Activated CD8-positive, alpha-beta memory T cell treated with anti-CD3 and anti-CD28 coated beads for 1 hour (primary cell): ENCODE results near the gene PCDHA6.
"Not testable (repeated sequence)": the region's sequence is repeated elsewhere in the genome, so short reads cannot be mapped to it uniquely, and the experiment has no call there.

ENCODE experiments used
- DNase-seq, 2 donors: peaks; one replicate each; pipeline ENCODE4 v3.0.0-alpha.2; 2020; ENCODE audit warnings: low read depth in 1 of 2; ENCODE audit errors: extremely low read depth in 1 of 2

Gene PCDHA6

DNA sequence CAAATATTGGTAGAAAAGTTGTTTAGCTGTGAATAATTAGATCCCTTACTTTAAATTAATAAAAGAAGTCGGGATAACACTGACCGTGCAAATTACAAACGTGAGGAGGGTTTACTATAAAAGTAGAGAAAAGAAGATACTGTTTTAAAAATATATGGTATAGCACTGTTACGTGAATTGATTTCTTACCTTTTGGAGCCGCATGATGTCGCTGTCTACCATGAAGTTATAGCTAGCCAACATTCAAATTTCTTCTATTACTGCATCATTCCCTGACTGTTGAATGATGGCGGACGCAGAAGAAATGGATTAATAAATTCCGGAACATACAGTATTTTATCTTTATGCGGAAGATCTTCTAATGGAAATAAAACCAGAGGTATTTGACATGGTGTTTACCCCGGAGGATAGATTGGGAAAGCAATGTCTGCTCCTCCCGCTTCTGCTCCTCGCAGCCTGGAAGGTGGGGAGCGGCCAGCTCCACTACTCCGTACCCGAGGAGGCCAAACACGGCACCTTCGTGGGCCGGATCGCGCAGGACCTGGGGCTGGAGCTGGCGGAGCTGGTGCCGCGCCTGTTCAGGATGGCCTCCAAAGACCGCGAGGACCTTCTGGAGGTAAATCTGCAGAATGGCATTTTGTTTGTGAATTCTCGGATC is at the start of gene PCDHA6:
Gene PCDHA6 (plus strand): TSS at position 257 of the 658 bp plus-strand sequence. CDS start 132 bp downstream, at position 389.
- no peak for DNase-seq

- no peak for DNase-seq
Measured at GRCh38 chr5:140780512-140780911, 47.2 kb upstream of the PCDHA6 start.

DNA sequence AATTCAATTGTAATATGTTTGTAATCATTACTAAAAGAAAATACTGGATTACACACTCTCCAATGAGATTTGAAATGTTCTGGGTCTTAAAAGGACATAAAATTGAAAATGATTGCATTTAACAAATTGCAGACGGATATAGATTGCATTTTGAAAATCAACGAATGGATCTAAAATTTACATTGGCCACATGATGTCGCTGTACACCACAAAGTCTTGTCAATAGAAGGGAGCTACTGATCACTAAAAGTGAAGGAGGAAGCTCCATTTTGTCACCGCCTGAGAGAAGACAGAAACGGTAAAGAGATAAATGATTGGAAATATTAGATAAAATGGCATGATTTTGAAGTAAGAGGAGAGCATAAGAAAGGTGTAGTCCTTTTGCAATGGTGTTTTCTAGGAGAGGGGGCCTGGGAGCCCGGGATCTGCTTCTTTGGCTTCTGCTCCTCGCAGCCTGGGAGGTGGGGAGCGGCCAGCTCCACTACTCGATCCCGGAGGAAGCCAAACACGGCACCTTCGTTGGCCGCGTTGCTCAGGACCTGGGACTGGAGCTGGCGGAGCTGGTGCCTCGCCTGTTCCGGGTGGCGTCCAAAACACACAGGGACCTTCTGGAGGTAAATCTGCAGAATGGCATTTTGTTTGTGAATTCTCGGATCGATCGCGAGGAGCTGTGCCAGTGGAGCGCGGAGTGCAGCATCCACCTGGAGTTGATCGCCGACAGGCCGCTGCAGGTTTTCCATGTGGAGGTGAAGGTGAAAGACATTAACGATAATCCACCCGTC is 41.7 kb upstream of the PCDHA6 start, which contains the start of gene PCDHA1:
Gene PCDHA1 (plus strand): TSS at position 236 of the 782 bp plus-strand sequence.
- no peak for DNase-seq

- not testable (repeated sequence) for DNase-seq
Measured at GRCh38 chr5:140787422-140787821, 40.3 kb upstream of the PCDHA6 start.

DNA sequence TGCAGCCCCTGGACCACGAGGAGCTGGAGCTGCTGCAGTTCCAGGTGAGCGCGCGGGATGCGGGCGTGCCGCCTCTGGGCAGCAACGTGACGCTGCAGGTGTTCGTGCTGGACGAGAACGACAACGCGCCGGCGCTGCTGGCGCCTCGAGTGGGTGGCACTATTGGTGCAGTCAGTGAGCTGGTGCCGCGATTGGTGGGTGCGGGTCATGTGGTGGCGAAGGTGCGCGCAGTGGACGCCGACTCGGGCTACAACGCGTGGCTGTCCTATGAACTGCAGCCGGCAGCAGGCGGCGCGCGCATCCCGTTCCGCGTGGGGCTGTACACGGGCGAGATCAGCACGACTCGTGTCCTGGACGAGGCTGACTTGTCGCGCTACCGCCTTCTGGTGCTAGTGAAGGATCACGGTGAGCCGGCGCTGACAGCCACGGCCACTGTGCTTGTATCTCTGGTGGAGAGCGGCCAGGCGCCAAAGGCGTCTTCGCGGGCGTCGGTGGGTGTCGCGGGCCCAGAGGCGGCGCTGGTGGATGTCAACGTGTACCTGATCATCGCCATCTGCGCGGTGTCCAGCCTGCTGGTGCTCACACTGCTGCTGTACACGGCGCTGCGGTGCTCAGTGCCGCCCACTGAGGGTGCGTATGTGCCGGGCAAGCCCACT is 39.8 kb upstream of the PCDHA6 start:
- DNase-seq: not testable (repeated sequence)

DNA sequence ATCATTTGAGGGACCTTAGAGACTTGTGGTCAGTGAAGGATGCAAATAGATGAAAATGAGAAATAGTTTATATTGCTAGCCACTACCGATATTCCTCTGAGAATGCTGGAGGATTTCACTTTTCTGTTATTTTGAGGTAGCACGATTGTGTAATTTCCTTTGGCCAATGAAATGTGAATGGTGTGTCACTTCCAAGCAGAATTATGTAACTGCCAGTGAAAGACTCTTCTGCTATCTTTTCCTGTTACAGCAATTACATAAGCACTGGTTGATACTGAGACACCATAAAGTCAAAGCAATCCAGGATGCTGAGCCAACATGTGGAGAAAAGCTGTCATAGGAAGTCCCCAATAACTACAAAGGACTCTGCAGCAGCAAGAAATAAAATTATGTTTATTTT is 36.7 kb upstream of the PCDHA6 start:
- DNase-seq: no peak

DNA sequence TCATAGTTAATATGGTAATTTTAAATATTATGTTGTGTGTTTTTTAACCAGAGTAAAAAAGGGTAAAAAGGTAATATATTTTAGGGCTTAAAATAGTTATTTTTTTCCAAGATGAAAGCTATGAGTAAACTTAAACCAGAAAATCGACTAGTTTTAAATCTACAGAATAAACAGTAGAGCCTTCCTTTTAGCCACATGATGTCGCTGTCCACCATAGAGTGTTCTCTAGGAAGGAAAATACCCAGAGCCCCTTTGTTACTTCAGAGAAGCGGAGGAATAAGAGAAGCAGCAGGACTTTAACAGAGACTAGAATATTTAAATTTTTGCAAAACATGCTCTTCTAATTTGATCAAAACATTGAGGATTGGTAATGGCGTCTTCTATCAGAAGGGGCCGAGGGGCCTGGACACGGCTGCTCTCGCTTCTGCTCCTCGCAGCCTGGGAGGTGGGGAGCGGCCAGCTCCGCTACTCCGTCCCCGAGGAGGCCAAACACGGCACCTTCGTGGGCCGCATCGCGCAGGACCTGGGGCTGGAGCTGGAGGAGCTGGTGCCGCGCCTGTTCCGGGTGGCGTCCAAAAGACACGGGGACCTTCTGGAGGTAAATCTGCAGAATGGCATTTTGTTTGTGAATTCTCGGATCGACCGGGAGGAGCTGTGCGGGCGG is 33.0 kb upstream of the PCDHA6 start, which contains the start of gene PCDHA2:
Gene PCDHA2 (plus strand): TSS at position 258 of the 664 bp plus-strand sequence.
- no peak for DNase-seq

- no peak for DNase-seq
Measured at GRCh38 chr5:140795259-140795641, 32.5 kb upstream of the PCDHA6 start.

DNA sequence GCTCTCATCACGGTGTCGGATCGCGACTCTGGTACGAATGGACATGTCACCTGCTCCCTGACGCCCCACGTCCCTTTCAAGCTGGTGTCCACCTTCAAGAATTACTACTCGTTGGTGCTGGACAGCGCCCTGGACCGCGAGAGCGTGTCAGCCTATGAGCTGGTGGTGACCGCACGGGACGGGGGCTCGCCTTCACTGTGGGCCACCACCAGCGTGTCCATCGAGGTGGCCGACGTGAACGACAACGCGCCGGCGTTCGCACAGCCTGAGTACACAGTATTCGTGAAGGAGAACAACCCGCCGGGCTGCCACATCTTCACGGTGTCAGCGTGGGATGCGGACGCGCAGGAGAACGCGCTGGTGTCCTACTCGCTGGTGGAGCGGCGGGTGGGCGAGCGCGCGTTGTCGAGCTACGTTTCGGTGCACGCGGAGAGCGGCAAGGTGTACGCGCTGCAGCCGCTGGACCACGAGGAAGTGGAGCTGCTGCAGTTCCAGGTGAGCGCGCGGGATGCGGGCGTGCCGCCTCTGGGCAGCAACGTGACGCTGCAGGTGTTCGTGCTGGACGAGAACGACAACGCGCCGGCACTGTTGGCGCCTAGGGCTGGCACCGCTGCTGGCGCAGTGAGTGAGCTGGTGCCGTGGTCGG is 31.6 kb upstream of the PCDHA6 start:
- DNase-seq: not testable (repeated sequence)

DNA sequence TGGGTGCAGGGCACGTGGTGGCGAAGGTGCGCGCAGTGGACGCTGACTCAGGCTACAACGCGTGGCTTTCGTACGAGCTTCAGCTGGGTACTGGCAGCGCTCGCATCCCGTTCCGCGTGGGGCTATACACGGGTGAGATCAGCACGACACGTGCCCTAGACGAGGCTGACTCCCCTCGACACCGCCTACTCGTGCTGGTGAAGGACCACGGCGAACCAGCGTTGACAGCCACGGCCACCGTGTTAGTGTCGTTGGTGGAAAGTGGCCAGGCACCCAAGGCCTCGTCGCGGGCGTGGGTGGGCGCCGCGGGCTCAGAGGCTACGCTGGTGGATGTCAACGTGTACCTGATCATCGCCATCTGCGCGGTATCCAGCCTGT is 31.1 kb upstream of the PCDHA6 start:
- DNase-seq: no peak

DNA sequence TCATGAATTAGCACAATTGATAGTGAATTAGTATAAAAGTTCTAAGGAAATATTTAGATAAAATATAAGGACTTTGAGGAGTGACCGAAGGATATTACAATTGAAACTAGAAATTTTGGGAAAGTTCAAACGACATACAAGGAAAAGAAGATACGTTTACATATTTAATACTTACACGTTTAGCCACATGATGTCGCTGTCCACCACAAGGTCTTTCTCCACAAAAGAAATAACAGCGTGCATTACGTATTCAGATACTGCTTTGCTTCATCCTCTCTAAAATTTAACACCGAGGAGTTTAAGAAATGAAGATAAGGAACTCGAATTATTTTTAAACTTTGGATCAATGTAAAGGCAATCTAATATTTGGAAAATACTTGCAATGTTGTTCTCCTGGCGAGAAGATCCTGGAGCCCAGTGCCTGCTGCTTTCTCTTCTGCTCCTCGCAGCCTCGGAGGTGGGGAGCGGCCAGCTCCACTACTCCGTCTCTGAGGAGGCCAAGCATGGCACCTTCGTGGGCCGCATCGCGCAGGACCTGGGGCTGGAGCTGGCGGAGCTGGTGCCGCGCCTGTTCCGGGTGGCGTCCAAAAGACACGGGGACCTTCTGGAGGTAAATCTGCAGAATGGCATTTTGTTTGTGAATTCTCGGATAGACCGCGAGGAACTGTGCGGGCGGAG is 26.8 kb upstream of the PCDHA6 start, which contains the start of gene PCDHA3:
Gene PCDHA3 (plus strand): TSS at position 242 of the 678 bp plus-strand sequence.
- DNase-seq: no peak

GRCh38 chr5:140801494-140801841 is 26.3 kb upstream of the PCDHA6 start:
- no peak for DNase-seq

DNA sequence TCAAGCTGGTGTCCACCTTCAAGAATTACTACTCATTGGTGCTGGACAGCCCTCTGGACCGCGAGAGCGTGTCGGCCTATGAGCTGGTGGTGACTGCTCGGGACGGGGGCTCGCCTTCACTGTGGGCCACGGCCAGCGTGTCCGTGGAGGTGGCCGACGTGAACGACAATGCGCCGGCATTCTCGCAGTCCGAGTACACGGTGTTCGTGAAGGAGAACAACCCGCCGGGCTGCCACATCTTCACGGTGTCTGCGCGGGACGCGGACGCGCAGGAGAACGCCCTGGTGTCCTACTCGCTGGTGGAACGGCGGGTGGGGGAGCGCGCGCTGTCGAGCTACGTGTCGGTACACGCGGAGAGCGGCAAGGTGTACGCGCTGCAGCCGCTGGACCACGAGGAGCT is 25.4 kb upstream of the PCDHA6 start:
- not testable (repeated sequence) for DNase-seq

DNA sequence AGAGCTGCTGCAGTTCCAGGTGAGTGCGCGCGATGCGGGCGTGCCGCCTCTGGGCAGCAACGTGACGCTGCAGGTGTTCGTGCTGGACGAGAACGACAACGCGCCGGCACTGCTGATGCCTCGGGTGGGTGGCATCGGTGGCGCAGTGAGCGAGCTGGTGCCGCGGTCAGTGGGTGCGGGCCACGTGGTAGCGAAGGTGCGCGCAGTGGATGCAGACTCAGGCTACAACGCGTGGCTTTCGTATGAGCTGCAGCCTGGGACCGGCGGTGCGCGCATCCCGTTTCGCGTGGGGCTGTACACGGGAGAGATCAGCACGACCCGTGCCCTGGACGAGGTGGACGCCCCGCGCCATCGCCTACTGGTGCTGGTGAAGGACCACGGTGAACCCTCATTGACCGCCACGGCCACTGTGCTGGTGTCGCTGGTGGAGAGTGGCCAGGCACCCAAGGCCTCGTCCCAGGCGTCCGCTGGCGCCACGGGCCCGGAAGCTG is 24.9 kb upstream of the PCDHA6 start:
- DNase-seq: no peak

DNA sequence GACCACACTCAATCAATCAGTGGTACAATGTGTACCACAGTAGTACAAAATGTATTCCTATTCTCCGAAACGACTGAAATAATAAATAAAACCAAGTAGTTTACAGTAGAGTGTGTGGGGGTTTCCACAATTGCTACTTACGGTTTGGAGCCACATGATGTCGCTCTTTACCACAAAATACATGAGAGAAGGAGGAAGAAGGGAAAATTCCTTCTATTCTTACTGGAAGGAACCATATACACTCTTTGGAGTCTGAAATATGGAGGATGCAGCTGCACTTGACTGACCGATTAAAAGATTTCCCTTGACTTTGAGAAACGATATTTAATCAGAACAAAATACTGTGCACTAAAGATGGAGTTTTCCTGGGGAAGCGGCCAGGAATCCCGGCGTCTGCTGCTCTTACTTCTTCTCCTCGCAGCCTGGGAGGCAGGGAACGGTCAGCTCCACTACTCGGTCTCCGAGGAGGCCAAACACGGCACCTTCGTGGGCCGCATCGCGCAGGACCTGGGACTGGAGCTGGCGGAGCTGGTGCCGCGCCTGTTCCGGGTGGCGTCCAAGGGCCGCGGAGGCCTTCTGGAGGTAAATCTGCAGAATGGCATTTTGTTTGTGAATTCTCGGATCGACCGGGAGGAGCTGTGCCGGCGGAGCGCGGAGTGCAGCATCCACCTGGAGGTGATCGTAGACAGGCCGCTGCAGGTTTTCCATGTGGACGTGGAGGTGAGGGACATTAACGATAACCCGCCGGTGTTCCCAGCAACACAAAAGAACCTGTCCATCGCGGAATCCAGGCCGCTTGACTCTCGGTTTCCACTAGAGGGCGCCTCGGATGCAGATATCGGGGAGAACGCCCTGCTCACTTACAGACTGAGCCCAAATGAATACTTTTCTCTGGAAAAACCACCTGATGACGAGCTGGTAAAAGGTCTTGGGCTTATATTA is 20.7 kb upstream of the PCDHA6 start, which contains the start of gene PCDHA4:
Gene PCDHA4 (plus strand): TSS at position 235 of the 942 bp plus-strand sequence.
- DNase-seq: no peak

DNA sequence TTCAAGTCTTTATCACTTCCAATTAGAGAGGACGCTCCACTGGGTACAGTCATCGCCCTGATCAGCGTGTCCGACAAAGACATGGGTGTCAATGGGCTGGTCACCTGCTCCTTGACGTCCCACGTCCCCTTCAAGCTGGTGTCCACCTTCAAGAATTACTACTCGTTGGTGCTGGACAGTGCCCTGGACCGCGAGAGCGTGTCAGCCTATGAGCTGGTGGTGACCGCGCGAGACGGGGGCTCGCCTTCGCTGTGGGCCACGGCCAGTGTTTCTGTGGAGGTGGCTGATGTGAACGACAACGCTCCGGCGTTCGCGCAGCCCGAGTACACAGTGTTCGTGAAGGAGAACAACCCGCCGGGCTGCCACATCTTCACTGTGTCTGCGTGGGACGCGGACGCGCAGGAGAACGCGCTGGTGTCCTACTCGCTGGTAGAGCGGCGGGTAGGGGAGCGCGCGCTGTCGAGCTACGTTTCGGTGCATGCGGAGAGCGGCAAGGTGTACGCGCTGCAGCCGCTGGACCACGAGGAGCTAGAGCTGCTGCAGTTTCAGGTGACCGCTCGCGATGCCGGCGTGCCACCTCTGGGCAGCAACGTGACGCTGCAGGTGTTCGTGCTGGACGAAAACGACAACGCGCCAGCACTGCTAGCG is 19.4 kb upstream of the PCDHA6 start:
- not testable (repeated sequence) for DNase-seq

- DNase-seq: no peak
Measured at GRCh38 chr5:140808889-140809291, 18.9 kb upstream of the PCDHA6 start.
